T-helper 17 cell (primary cell): ENCODE measurements around the gene ADISSP. TPM values are rescaled to one million over a fixed set of nuclear protein-coding genes. Genes with fewer than 3 reads are reported as not detected.

Experiments
- ATAC-seq: fragments of 150-1000 bp; cut with Tn5 transposase; 2 replicates; pipeline ENCODE4 v1.10.0; 2021; ENCODE audit warnings: mild to moderate bottlenecking, moderate library complexity
- DNase-seq, 3 donors: peaks; one replicate each; pipeline versions ENCODE4 v3.0.0 to v3.0.0-alpha.2; 2020 to 2021
- H3K9me3 ChIP-seq: one replicate; pipeline ENCODE4 v1.7.0; 2013; ENCODE audit warnings: low read length, mild to moderate bottlenecking; ENCODE audit not compliant: control insufficient read depth, poor library complexity, severe bottlenecking
- H3K27ac Mint-ChIP-seq: one replicate; pipeline ENCODE4 v1.8.0; 2022; ENCODE audit warnings: mild to moderate bottlenecking, moderate library complexity, mixed read lengths
- H3K27me3 Mint-ChIP-seq: one replicate; pipeline ENCODE4 v1.8.0; 2022; ENCODE audit warnings: mixed read lengths
- H3K36me3 Mint-ChIP-seq: one replicate; pipeline ENCODE4 v1.8.0; 2022; ENCODE audit warnings: low read depth, mixed read lengths
- H3K4me1 Mint-ChIP-seq: one replicate; pipeline ENCODE4 v1.8.0; 2022; ENCODE audit warnings: mild to moderate bottlenecking, mixed read lengths
- H3K4me3 Mint-ChIP-seq: one replicate; pipeline ENCODE4 v1.8.0; 2022; ENCODE audit warnings: mild to moderate bottlenecking, moderate library complexity, mixed read lengths
- total RNA-seq, 4 donors: library from RNA in 2 of 4; stranded (reverse) in 2 of 4; gene quantifications; one replicate each; pipeline ENCODE4 v1.2.3 and lab custom pipeline; 2022 to 2026

The ADISSP gene
- total RNA-seq (10 to 100 TPM; 13.3 to 19.0 TPM), total RNA-seq (lab: John Stamatoyannopoulos, UW) (11.3 to 16.5 reads per million in 2 donors)

GRCh38 chr20:3767427-3768341 lies at the start of gene ADISSP:
Gene ADISSP (minus strand): TSS chr20:3767753. CDS start chr20:3760100, 7,653 bp downstream.
- H3K27ac Mint-ChIP-seq, result peak within 1 kb of the TSS; percentile 91
- no peaks in the 10 kb centered on the region for H3K9me3 ChIP-seq
- ATAC-seq (peak; percentile 88), DNase-seq (peak; percentile 94)
- no peaks in the 10 kb centered on the region for H3K27me3 Mint-ChIP-seq
- H3K4me1 Mint-ChIP-seq, result peaks cover 17% of the 10 kb centered on the region
- no peaks in the 10 kb centered on the region for H3K36me3 Mint-ChIP-seq
- peak within 1 kb of the TSS; percentile 87 for H3K4me3 Mint-ChIP-seq

GRCh38 chr20:3815703-3816315 lies 48.3 kb upstream of the ADISSP start:
- no peaks in the 10 kb centered on the region for H3K36me3 Mint-ChIP-seq
- no peak for ATAC-seq
- DNase-seq, result no peak
- H3K4me1 Mint-ChIP-seq, result peaks cover 45% of the 10 kb centered on the region
- peak overlapping the region; percentile 92 for H3K27ac Mint-ChIP-seq
- H3K9me3 ChIP-seq, result no peaks in the 10 kb centered on the region
- H3K4me3 Mint-ChIP-seq, result peak overlapping the region; percentile 76
- no peaks in the 10 kb centered on the region for H3K27me3 Mint-ChIP-seq

- H3K27me3 Mint-ChIP-seq, result no peaks in the 10 kb centered on the region
- no peak overlapping the region for H3K4me3 Mint-ChIP-seq
Measured at GRCh38 chr20:3814928-3815495, 47.5 kb upstream of the ADISSP start.

GRCh38 chr20:3813848-3814581 lies 46.5 kb upstream of the ADISSP start:
- Mint-ChIP-seq H3K27me3 (no peaks in the 10 kb centered on the region), H3K4me1 (peaks cover 45% of the 10 kb centered on the region), H3K36me3 (no peaks in the 10 kb centered on the region), H3K4me3 (peak overlapping the region; percentile 69), H3K27ac (peak overlapping the region; percentile 99)
- DNase-seq (peak in 1 of 3 donors; percentile 49), ATAC-seq (no peak)
- H3K9me3 ChIP-seq, result no peaks in the 10 kb centered on the region

More at GRCh38 chr20:3814928-3815495, 47.5 kb upstream of the ADISSP start:
- DNase-seq (no peak), ATAC-seq (no peak)
- H3K9me3 ChIP-seq, result no peaks in the 10 kb centered on the region
- H3K4me1 Mint-ChIP-seq, result peaks cover 48% of the 10 kb centered on the region
- peak overlapping the region; percentile 92 for H3K27ac Mint-ChIP-seq
- H3K36me3 Mint-ChIP-seq, result no peaks in the 10 kb centered on the region

GRCh38 chr20:3812975-3813847 lies 45.7 kb upstream of the ADISSP start:
- H3K9me3 ChIP-seq, result no peaks in the 10 kb centered on the region
- H3K4me1 Mint-ChIP-seq, result peaks cover 45% of the 10 kb centered on the region
- H3K27me3 Mint-ChIP-seq, result no peaks in the 10 kb centered on the region
- no peaks in the 10 kb centered on the region for H3K36me3 Mint-ChIP-seq
- H3K27ac Mint-ChIP-seq, result peak overlapping the region; percentile 99
- DNase-seq (no peak), ATAC-seq (no peak)
- peak overlapping the region; percentile 69 for H3K4me3 Mint-ChIP-seq

GRCh38 chr20:3812259-3812681 lies 44.7 kb upstream of the ADISSP start:
- Mint-ChIP-seq H3K27ac (peak overlapping the region; percentile 99), H3K36me3 (no peaks in the 10 kb centered on the region), H3K4me3 (peak overlapping the region; percentile 91), H3K27me3 (no peaks in the 10 kb centered on the region), H3K4me1 (peaks cover 50% of the 10 kb centered on the region)
- ATAC-seq (no peak), DNase-seq (no peak)
- H3K9me3 ChIP-seq, result no peaks in the 10 kb centered on the region

GRCh38 chr20:3811467-3812258 lies 44.1 kb upstream of the ADISSP start:
- DNase-seq (peak; percentile 83 to 91 (median 86)), ATAC-seq (peak; percentile 93)
- Mint-ChIP-seq H3K27me3 (no peaks in the 10 kb centered on the region), H3K36me3 (no peaks in the 10 kb centered on the region), H3K4me1 (peaks cover 52% of the 10 kb centered on the region), H3K27ac (peak overlapping the region; percentile 99), H3K4me3 (peak overlapping the region; percentile 91)
- no peaks in the 10 kb centered on the region for H3K9me3 ChIP-seq

GRCh38 chr20:3808544-3808943 lies 41.0 kb upstream of the ADISSP start:
- Mint-ChIP-seq H3K4me1 (peaks cover 55% of the 10 kb centered on the region), H3K27me3 (no peaks in the 10 kb centered on the region), H3K36me3 (peaks cover 15% of the 10 kb centered on the region), H3K4me3 (no peak overlapping the region), H3K27ac (no peak overlapping the region)
- no peak for DNase-seq
- H3K9me3 ChIP-seq, result no peaks in the 10 kb centered on the region
- ATAC-seq, result no peak

- Mint-ChIP-seq H3K4me1 (peaks cover 46% of the 10 kb centered on the region), H3K27ac (peak overlapping the region; percentile 84), H3K36me3 (peaks cover 22% of the 10 kb centered on the region), H3K27me3 (no peaks in the 10 kb centered on the region), H3K4me3 (no peak overlapping the region)
- DNase-seq (no peak), ATAC-seq (no peak)
- no peaks in the 10 kb centered on the region for H3K9me3 ChIP-seq
Measured at GRCh38 chr20:3804781-3805180, 37.2 kb upstream of the ADISSP start.

- no peak for ATAC-seq
- Mint-ChIP-seq H3K27ac (peak overlapping the region; percentile 95), H3K36me3 (peaks cover 22% of the 10 kb centered on the region), H3K27me3 (no peaks in the 10 kb centered on the region), H3K4me1 (peaks cover 50% of the 10 kb centered on the region), H3K4me3 (no peak overlapping the region)
- DNase-seq, result no peak
- no peaks in the 10 kb centered on the region for H3K9me3 ChIP-seq
Measured at GRCh38 chr20:3804254-3804751, 36.8 kb upstream of the ADISSP start.

- ATAC-seq, result no peak
- Mint-ChIP-seq H3K36me3 (peaks cover 22% of the 10 kb centered on the region), H3K4me1 (peaks cover 54% of the 10 kb centered on the region), H3K4me3 (no peak overlapping the region), H3K27me3 (no peaks in the 10 kb centered on the region), H3K27ac (peak overlapping the region; percentile 95)
- H3K9me3 ChIP-seq, result no peaks in the 10 kb centered on the region
- no peak for DNase-seq
Measured at GRCh38 chr20:3803854-3804253, 36.3 kb upstream of the ADISSP start.
